ENCODE results near the gene PCBP3.

DNA sequence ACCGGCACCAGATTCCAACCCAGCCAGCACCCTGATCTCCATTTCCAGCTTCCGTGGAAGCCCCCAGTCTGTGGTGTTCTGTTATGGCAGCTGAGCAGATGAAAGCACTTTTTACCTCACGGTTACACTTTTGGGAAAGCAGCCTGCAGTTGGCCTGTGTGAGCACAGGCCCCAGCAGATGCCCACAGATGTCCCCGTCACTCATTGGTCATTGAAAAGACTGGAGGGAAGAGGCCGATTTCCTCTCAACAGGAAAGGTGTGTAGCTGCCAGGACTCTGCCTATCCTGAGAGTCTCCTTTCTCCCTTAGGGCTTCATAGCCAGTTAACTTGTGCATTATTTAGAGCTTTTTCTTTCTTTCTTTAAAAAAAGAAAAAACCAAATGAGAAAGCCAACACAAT lies 123.0 kb downstream of the PCBP3 start:
- TF ChIP-seq, protein P1, sequence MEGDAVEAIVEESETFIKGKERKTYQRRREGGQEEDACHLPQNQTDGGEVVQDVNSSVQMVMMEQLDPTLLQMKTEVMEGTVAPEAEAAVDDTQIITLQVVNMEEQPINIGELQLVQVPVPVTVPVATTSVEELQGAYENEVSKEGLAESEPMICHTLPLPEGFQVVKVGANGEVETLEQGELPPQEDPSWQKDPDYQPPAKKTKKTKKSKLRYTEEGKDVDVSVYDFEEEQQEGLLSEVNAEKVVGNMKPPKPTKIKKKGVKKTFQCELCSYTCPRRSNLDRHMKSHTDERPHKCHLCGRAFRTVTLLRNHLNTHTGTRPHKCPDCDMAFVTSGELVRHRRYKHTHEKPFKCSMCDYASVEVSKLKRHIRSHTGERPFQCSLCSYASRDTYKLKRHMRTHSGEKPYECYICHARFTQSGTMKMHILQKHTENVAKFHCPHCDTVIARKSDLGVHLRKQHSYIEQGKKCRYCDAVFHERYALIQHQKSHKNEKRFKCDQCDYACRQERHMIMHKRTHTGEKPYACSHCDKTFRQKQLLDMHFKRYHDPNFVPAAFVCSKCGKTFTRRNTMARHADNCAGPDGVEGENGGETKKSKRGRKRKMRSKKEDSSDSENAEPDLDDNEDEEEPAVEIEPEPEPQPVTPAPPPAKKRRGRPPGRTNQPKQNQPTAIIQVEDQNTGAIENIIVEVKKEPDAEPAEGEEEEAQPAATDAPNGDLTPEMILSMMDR (IDR thresholded peaks at IDR 0.05) = no peak
- no peak for TF ChIP-seq EZH2 (IDR thresholded peaks at IDR 0.05)
